ENCODE measurements around the gene MBTPS1. TPM values are rescaled to one million over a fixed set of nuclear protein-coding genes. Genes with fewer than 3 reads are reported as not detected.

MBTPS1 gene
- total and polyA plus RNA-seq, 9 of the 15 experiments (the other 6 are each of a cell fraction or from before 2014, with no cell fraction given): 2.8 to 57.6 (median 43.8) TPM

- TF ChIP-seq FOXO4 (CRISPR knock-in tag; IDR thresholded peaks at IDR 0.05) (no peak), SRF (CRISPR knock-in tag; IDR thresholded peaks at IDR 0.05) (peak in 1 of 2 experiments; percentile 63; a peak in 2 of 4 replicates), NFATC3 (IDR thresholded peaks at IDR 0.05) (no peak), RHOXF2B (CRISPR knock-in tag; conservative IDR thresholded peaks at IDR 0.05) (no peak), RAD21 (CRISPR knock-in tag; conservative IDR thresholded peaks at IDR 0.05 in 1 of 2, IDR thresholded peaks at IDR 0.05 in 1 of 2) (peak in 1 of 2 experiments; percentile 26; a peak in 2 of 4 replicates), PURB (CRISPR knock-in tag; IDR thresholded peaks at IDR 0.05; ENCODE audit: low read depth) (no peak), KLF13 (tag; IDR thresholded peaks at IDR 0.05; ENCODE audit: borderline replicate concordance, low read depth) (peak; percentile 81), PCBP1 (IDR thresholded peaks at IDR 0.05; ENCODE audit: low read depth, low read length, poor library complexity, severe bottlenecking) (peak; percentile 8), FOXJ2 (tag; IDR thresholded peaks at IDR 0.05) (peak; percentile 96), MCM3 (IDR thresholded peaks at IDR 0.05) (no peak), HNRNPK (IDR thresholded peaks at IDR 0.05; ENCODE audit: low read depth, low read length, poor library complexity, severe bottlenecking) (no peak), THRA (IDR thresholded peaks at IDR 0.05) (no peak), TCF3 (CRISPR knock-in tag; IDR thresholded peaks at IDR 0.05) (no peak), ATF6 (CRISPR knock-in tag; IDR thresholded peaks at IDR 0.05) (no peak), BCL6 (CRISPR knock-in tag; IDR thresholded peaks at IDR 0.05) (no peak), PRMT5 (CRISPR knock-in tag; IDR thresholded peaks at IDR 0.05) (no peak), ZBTB12 (CRISPR knock-in tag; IDR thresholded peaks at IDR 0.05) (no peak), ZNF124 (CRISPR knock-in tag; IDR thresholded peaks at IDR 0.05) (no peak), ZNF224 (CRISPR knock-in tag; IDR thresholded peaks at IDR 0.05) (0 out of 2 replicates have a peak, but pooled peaks have one; percentile 56), ZNF507 (tag; conservative IDR thresholded peaks at IDR 0.05) (no peak), THRAP3 (IDR thresholded peaks at IDR 0.05; ENCODE audit: borderline replicate concordance) (no peak), CREBBP (IDR thresholded peaks at IDR 0.05; ENCODE audit: low read depth, low read length) (no peak), TAL1 (IDR thresholded peaks at IDR 0.05) (no peak), ZNF707 (CRISPR knock-in tag; conservative IDR thresholded peaks at IDR 0.05) (no peak)
Measured at GRCh38 chr16:84116720-84117493, at the start of gene MBTPS1 (continued).
